ENCODE measurements around the gene NAA16. TPM values are rescaled to one million over a fixed set of nuclear protein-coding genes. Genes with fewer than 3 reads are reported as not detected.

NAA16 gene
- total and polyA plus RNA-seq, 10 of the 15 experiments (the other 5 are each of a cell fraction or from before 2014, with no cell fraction given): 5.4 to 18.5 (median 13.2) TPM

DNA sequence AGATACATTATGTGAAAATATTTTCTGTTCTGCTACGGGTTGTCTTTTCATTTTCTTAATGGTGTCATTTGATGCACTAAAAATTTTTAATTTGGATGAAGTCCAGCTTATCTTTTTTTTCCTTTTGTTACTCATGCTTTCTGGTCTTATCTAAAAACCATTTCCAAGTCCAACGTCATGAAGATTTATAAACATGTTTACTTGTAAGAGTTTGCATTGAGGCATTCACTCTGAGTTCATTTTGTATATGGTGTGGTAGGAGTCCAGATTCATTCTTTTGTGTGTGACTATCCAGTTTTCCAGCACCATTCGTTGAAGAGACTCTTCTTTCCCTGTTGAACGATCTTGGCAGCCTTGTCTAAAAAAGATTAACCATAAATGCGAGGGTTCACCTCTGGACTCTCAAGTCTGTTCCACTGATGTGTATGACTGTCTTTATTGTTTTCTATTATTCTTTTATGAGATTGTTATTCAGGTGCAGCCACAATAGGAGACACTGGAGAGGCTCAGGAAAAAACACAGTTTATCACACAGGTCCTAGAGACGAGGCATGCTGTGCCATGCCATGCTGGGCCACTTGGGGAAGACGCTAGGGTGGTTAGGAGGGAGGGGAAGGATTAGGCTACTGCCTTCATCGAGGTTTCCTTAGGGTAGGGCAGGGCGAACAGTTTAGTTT lies 35.0 kb downstream of the NAA16 start (continued):
- TF ChIP-seq E2F4 (IDR thresholded peaks at IDR 0.05; ENCODE audit: low read depth, low read length): no peak
- no peak for TF ChIP-seq RELA (IDR thresholded peaks at IDR 0.05; ENCODE audit: borderline replicate concordance, partially characterized antibody)
- TF ChIP-seq ZNF207 (IDR thresholded peaks at IDR 0.05; ENCODE audit: borderline replicate concordance): no peak

- POLR2A ChIA-PET: no interaction called here
- no peaks in the 10 kb centered on the region for H3K27me3 ChIP-seq (replicated peaks in 1 of 2; ENCODE audit: control insufficient read depth in 2 of 2, insufficient read depth in 2 of 2, low read length in 1 of 2)
- in situ Hi-C loops (cut with MboI): no loop called here
- H3K79me2 ChIP-seq (ENCODE audit: control insufficient read depth, insufficient read depth, low read length): no peaks in the 10 kb centered on the region
- H3K36me3 ChIP-seq (ENCODE audit: control insufficient read depth in 2 of 2, insufficient read depth in 2 of 2, low read length in 1 of 2): peaks cover 0 to 3% of the 10 kb centered on the region in 2 experiments; a peak in 2 of 4 replicates
- 28% methylated on average over 13 of the region's 14 CpGs for WGBS (ENCODE audit: insufficient coverage, insufficient replicate concordance, low lambda C conversion rate, missing lambda C conversion rate)
- DNase-seq (ENCODE audit: low read depth, low spot score) (peak; percentile 30), ATAC-seq (peak; percentile 96), FAIRE-seq (peak; percentile 59)
- no peak overlapping the region for H3K4me3 ChIP-seq
- SMC1A ChIA-PET (ENCODE audit: uncharacterized antibody, unreplicated experiment): interaction anchor here (0.6 kb wide), 1 partner anchor 590 kb away, joined by 3 read pairs; no protein-coding TSS in a partner anchor
- intact Hi-C loops (cut with micrococcal nuclease; ENCODE audit: unreplicated experiment): loop anchor here (5.0 kb wide), 1 partner anchor 299 kb away; no protein-coding TSS in a partner anchor
- H4K20me1 ChIP-seq (ENCODE audit: control insufficient read depth, insufficient read depth): no peaks in the 10 kb centered on the region
- H3K4me1 ChIP-seq (ENCODE audit: control insufficient read depth, insufficient read depth, low read length): no peaks in the 10 kb centered on the region
- no peak overlapping the region for H3K27ac ChIP-seq (ENCODE audit: control insufficient read depth, insufficient read depth)
- peak overlapping the region; percentile 35; the same call in 1 of the 2 replicates for H3K4me2 ChIP-seq (ENCODE audit: control insufficient read depth, insufficient read depth)
- RAD21 ChIA-PET (ENCODE audit: unreplicated experiment): interaction anchor here (2.0 kb wide), 1 partner anchor 299 kb away, joined by 8 read pairs; no protein-coding TSS in a partner anchor
- BruUV-seq (replicated peaks): no TSS peak
- H2AFZ ChIP-seq (ENCODE audit: control insufficient read depth, low read depth, low read length): no peak overlapping the region
- H3K9me3 ChIP-seq (replicated peaks; ENCODE audit: control insufficient read depth, insufficient read depth, low read length): no peaks in the 10 kb centered on the region
- H3K9ac ChIP-seq (ENCODE audit: control insufficient read depth, insufficient read depth, low read length): no peak overlapping the region
- CTCF ChIA-PET: interaction anchor here (0.6 to 2.4 kb wide), 6 partner anchors 8 to 455 kb away, joined by 3 to 11 read pairs (median 4); no protein-coding TSS in a partner anchor
- TF ChIP-seq MTA3 (IDR thresholded peaks at IDR 0.05; ENCODE audit: borderline replicate concordance, low read length): no peak
- no peak for TF ChIP-seq TAF1 (IDR thresholded peaks at IDR 0.05; ENCODE audit: borderline replicate concordance, low read depth, low read length)
- no peak for TF ChIP-seq BMI1 (IDR thresholded peaks at IDR 0.05; ENCODE audit: borderline replicate concordance)
- TF ChIP-seq NR2C2 (IDR thresholded peaks at IDR 0.05; ENCODE audit: borderline replicate concordance, control insufficient read depth, insufficient read length, low read depth): no peak
- TF ChIP-seq MYC (IDR thresholded peaks at IDR 0.05; ENCODE audit: insufficient read depth, insufficient read length, insufficient replicate concordance, low read length, severe bottlenecking): no peak
- TF ChIP-seq BHLHE40 (IDR thresholded peaks at IDR 0.05; ENCODE audit: borderline replicate concordance in 1 of 2, low read depth in 2 of 2, low read length in 1 of 2): no peak
- TF ChIP-seq RAD21 (IDR thresholded peaks at IDR 0.05; ENCODE audit: insufficient read depth, low read depth, low read length): peak; percentile 65
- 0 out of 2 replicates have a peak, but pooled peaks have one; percentile 21 for TF ChIP-seq RUNX3 (IDR thresholded peaks at IDR 0.05; ENCODE audit: low read length)
- TF ChIP-seq, protein P1, sequence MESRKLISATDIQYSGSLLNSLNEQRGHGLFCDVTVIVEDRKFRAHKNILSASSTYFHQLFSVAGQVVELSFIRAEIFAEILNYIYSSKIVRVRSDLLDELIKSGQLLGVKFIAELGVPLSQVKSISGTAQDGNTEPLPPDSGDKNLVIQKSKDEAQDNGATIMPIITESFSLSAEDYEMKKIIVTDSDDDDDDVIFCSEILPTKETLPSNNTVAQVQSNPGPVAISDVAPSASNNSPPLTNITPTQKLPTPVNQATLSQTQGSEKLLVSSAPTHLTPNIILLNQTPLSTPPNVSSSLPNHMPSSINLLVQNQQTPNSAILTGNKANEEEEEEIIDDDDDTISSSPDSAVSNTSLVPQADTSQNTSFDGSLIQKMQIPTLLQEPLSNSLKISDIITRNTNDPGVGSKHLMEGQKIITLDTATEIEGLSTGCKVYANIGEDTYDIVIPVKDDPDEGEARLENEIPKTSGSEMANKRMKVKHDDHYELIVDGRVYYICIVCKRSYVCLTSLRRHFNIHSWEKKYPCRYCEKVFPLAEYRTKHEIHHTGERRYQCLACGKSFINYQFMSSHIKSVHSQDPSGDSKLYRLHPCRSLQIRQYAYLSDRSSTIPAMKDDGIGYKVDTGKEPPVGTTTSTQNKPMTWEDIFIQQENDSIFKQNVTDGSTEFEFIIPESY (IDR thresholded peaks at IDR 0.05): 0 out of 2 replicates have a peak, but pooled peaks have one; percentile 48
- no peak for TF ChIP-seq FOS (IDR thresholded peaks at IDR 0.05; ENCODE audit: borderline replicate concordance, extremely low read depth, insufficient read length)
- peak; percentile 58 to 79 (median 71) for TF ChIP-seq CTCF (IDR thresholded peaks at IDR 0.05 in 2 of 3, conservative IDR thresholded peaks at IDR 0.05 in 1 of 3; ENCODE audit: control insufficient read depth in 2 of 3, extremely low read depth in 1 of 3, insufficient read depth in 1 of 3, low read depth in 3 of 3, low read length in 3 of 3)
Measured at GRCh38 chr13:41352935-41353840, 42.1 kb downstream of the NAA16 start.

Data from GM12878 (cell line).